GM10248 (cell line): ENCODE measurements around the gene TOX2.

ENCODE experiments used
- CTCF ChIA-PET: fragments of 300-600 bp; sonication (Branson Sonifier 250); formaldehyde crosslinking; extraction: SDS; loops from one replicate; lab custom pipeline; 2021; ENCODE audit warnings: antibody characterized with exemption; lab: Yijun Ruan, JAX
- POLR2A ChIA-PET: fragments of 350-650 bp; sonication (Branson Sonifier 250); formaldehyde crosslinking; extraction: SDS; loops from one replicate; lab custom pipeline; 2020; ENCODE audit warnings: antibody characterized with exemption; lab: Yijun Ruan, JAX
- DNase-seq: peaks from one replicate; pipeline ENCODE4 v3.0.0; 2012; ENCODE audit errors: extremely low spot score
- CTCF ChIP-seq: IDR thresholded peaks from 2 replicates; pipeline ENCODE4 v1.5.1; 2012; ENCODE audit warnings: mild to moderate bottlenecking, low read depth; ENCODE audit errors: extremely low read depth, missing control alignments, control extremely low read depth

Gene TOX2

GRCh38 chr20:43919686-43920403 is 5.2 kb downstream of the TOX2 start:
- ChIA-PET CTCF (interaction anchor here (0.8 to 2.1 kb wide), 8 partner anchors 10 to 228 kb away, joined by 3 to 7 read pairs (median 4); no protein-coding TSS in a partner anchor), POLR2A (interaction anchor here (0.6 kb wide), 1 partner anchor 477 kb away, joined by 4 read pairs; no protein-coding TSS in a partner anchor)
- DNase-seq = no peak
- TF ChIP-seq CTCF = no peak

- DNase-seq = no peak
- TF ChIP-seq CTCF = no peak
- ChIA-PET POLR2A (no interaction called here), CTCF (interaction anchor here (1.4 to 1.6 kb wide), 2 partner anchors 10 to 20 kb away, joined by 3 to 4 read pairs; no protein-coding TSS in a partner anchor)
Observed at GRCh38 chr20:43920797-43921196, 6.1 kb downstream of the TOX2 start.

GRCh38 chr20:43921227-43921780 is 6.7 kb downstream of the TOX2 start:
- POLR2A ChIA-PET = no interaction called here
- DNase-seq = no peak
- CTCF ChIA-PET = interaction anchor here (1.4 to 1.6 kb wide), 2 partner anchors 11 to 19 kb away, joined by 3 to 4 read pairs; no protein-coding TSS in a partner anchor
- no peak for TF ChIP-seq CTCF

GRCh38 chr20:43922614-43923013 is 8.0 kb downstream of the TOX2 start:
- no peak for DNase-seq
- TF ChIP-seq CTCF = no peak
- POLR2A ChIA-PET = no interaction called here

GRCh38 chr20:43923322-43923721 is 8.7 kb downstream of the TOX2 start:
- CTCF ChIA-PET = interaction anchor here (1.6 to 4.1 kb wide), 2 partner anchors 12 to 16 kb away, joined by 6 to 17 read pairs; no protein-coding TSS in a partner anchor
- POLR2A ChIA-PET = no interaction called here
- TF ChIP-seq CTCF = no peak
- DNase-seq = no peak

More at GRCh38 chr20:43922614-43923013, 8.0 kb downstream of the TOX2 start:
- CTCF ChIA-PET = interaction anchor here (1.6 kb wide), 1 partner anchor 13 kb away, joined by 6 read pairs; no protein-coding TSS in a partner anchor

- ChIA-PET POLR2A (interaction anchor here (0.9 kb wide), 1 partner anchor 13 kb away, joined by 3 read pairs; no protein-coding TSS in a partner anchor), CTCF (interaction anchor here (1.6 to 4.1 kb wide), 2 partner anchors 12 to 15 kb away, joined by 6 to 17 read pairs; no protein-coding TSS in a partner anchor)
- no peak for DNase-seq
- TF ChIP-seq CTCF = no peak
Observed at GRCh38 chr20:43923917-43924316, 9.3 kb downstream of the TOX2 start.
